Heart left ventricle (tissue), 16 donors: ENCODE measurements around the gene KRT35. TPM values are rescaled to one million over a fixed set of nuclear protein-coding genes. Genes with fewer than 3 reads are reported as not detected.

Experiments used
- ATAC-seq, 4 donors: fragments of 200-7000 bp; cut with Tn5 transposase; one replicate each; pipeline ENCODE4 v1.9.1; 2020 to 2022; ENCODE audit warnings: moderate library complexity in 4 of 4, mild to moderate bottlenecking in 3 of 4, moderate number of reproducible peaks in 1 of 4
- DNase-seq, 5 donors: peaks; one replicate each; pipeline ENCODE4 v3.0.0-alpha.2; 2020
- H3K27ac ChIP-seq, 12 donors: fragments of 200-600 bp; sonication (generic) in 4 of 12; one replicate each; pipeline versions ENCODE4 v1.5.0 to v1.8.0; 2016 to 2022; ENCODE audit warnings: mild to moderate bottlenecking in 2 of 12
- H3K27me3 ChIP-seq, 9 donors: fragments of 200-600 bp; sonication (generic) in 2 of 9; one replicate each; pipeline versions ENCODE4 v1.5.1 to v1.8.0; 2016 to 2022; ENCODE audit warnings: mild to moderate bottlenecking in 3 of 9
- H3K36me3 ChIP-seq, 9 donors: fragments of 200-600 bp; sonication (generic) in 2 of 9; one replicate each; pipeline versions ENCODE4 v1.5.0 to v1.8.0; 2018 to 2022; ENCODE audit warnings: mild to moderate bottlenecking in 2 of 9
- H3K4me1 ChIP-seq, 12 donors: fragments of 200-600 bp; sonication (generic) in 4 of 12; one replicate each; pipeline versions ENCODE4 v1.5.0 to v1.8.0; 2016 to 2022; ENCODE audit warnings: mild to moderate bottlenecking in 3 of 12
- H3K4me3 ChIP-seq, 12 donors: fragments of 200-600 bp; sonication (generic) in 4 of 12; one replicate each; pipeline versions ENCODE4 v1.5.0 to v1.8.0; 2017 to 2022; ENCODE audit warnings: mild to moderate bottlenecking in 9 of 12, moderate library complexity in 4 of 12
- H3K9me3 ChIP-seq, 12 donors: fragments of 200-600 bp; sonication (generic) in 4 of 12; one replicate each; pipeline versions ENCODE4 v1.5.0 to v1.8.0; 2016 to 2022; ENCODE audit warnings: mild to moderate bottlenecking in 1 of 12
- POLR2A ChIP-seq, 2 donors: fragments of 450-650 bp; IDR thresholded peaks; one replicate each; pipeline ENCODE4 v1.6.1; 2017; ENCODE audit warnings: antibody characterized with exemption in 2 of 2, mild to moderate bottlenecking in 2 of 2, moderate library complexity in 2 of 2
- WGBS, 4 donors: extraction: QIAGEN DNeasy Blood & Tissue Kit in 2 of 4; methylation state at CpG; one replicate each; pipeline versions ENCODE4 v1.1.5 to v1.1.7; 2013 to 2018; 5-methylcytosine and 5-hydroxymethylcytosine counted together
- intact Hi-C, 10 donors: fragments of 100-400 bp; cut with DNase I; formaldehyde crosslinking; loops; one replicate each; pipeline versions ENCODE4 v1.11.1 to v1.14.2; 2022
- polyA plus RNA-seq, 2 donors: library from polyadenylated mRNA; stranded (reverse); fragments of 200-250 nt; gene quantifications; one replicate each; pipeline ENCODE4 v1.2.3, GENCODE V29; 2013
- total RNA-seq, 9 donors: library from RNA; depleted of rRNA in 2 of 9; stranded (reverse); fragments of >200 nt in 2 of 9; fragmentation: NEBNext Ultra II Directional in 3 of 9; extraction: Animal tissue kit (Norgen Biotek cat#: 25700) in 3 of 9; gene quantifications; one replicate each; pipeline versions ENCODE4 v1.1.0 to v1.2.4, GENCODE V29; 2016 to 2023
- TF ChIP-seq, protein P1 (sequence below), 12 donors: fragments of 200-600 bp; sonication (generic) in 4 of 12; IDR thresholded peaks; one replicate each; pipeline versions ENCODE4 v1.5.0 to v1.8.0; 2018 to 2022; ENCODE audit warnings: antibody characterized with exemption in 12 of 12, mild to moderate bottlenecking in 5 of 12
- donor health status: ischemic (EF 13 %, LVEDD 7.1; RV severe dilation, severe dysfunction).
- donor health status: healthy with polysubstance abuse.
- donor health status: DM: no; HTN: yes; CAD: no.
- donor health status: DM: no; HTN: no; CAD: no.
- donor health status: ischemic (EF 25% LVEDD 6.9; RV normal size, moderate dysfunction).
- donor health status: ischemic (EF 25% LVEDD 5.7; RV mildly dilated, moderate dysfunction).
- donor health status: healthy.
- donor health status: DM: yes; HTN: yes; CAD: no.
- donor health status: ischemic (EF 35%, LVEDD 5.7; RV mildly dilated, moderate dysfunction).
- donor health status: nonischemic (EF 11% LVEDD 7.7; RV severe dilation, severe dysfunction).
- donor health status: DM: yes; HTN: yes; CAD: no.
- donor health status: PGD.
- donor health status: ischemic (EF 29% LVEDD 5.4; RV normal size, mild dysfunction).
- donor health status: nonischemic (EF 23%, LVEDD 6.1; RV moderate dilation, normal function).

Gene KRT35
- total and polyA plus RNA-seq, 11 donors = not detected

DNA sequence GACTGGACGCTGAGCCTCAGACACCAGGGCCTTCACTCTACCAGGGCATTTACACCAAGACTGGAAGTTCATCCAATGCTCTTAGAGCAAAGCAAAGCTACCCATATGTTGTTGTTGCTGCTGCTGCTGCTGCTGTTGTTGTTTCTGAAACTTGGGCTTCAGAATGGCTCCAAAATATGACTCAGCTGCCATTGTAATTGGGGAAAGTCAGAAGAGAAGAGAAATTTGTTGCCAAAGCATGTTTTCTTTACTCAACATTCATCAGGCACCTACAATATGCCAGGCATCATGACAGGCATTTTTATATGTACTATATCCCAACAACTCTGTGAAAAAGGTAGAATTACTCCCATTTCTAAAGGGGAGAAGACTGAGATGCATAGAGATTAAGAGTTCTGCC is 25.7 kb downstream of the KRT35 start:
- 76 to 100% (median 84%) methylated on average over 1 of the region's 1 CpG for whole genome bisulfite sequencing, 4 donors
- H3K4me1 ChIP-seq = no peaks in the 10 kb centered on the region
- peaks cover 0 to 18% (median 6%) of the 10 kb centered on the region in 9 donors for H3K27me3 ChIP-seq
- intact Hi-C loops = no loop called here
- no peak overlapping the region for H3K27ac ChIP-seq
- peaks cover 0 to 8% (median 0%) of the 10 kb centered on the region in 12 donors for H3K9me3 ChIP-seq
- no peak for TF ChIP-seq POLR2A (IDR thresholded peaks at IDR 0.05)
- TF ChIP-seq, protein P1, sequence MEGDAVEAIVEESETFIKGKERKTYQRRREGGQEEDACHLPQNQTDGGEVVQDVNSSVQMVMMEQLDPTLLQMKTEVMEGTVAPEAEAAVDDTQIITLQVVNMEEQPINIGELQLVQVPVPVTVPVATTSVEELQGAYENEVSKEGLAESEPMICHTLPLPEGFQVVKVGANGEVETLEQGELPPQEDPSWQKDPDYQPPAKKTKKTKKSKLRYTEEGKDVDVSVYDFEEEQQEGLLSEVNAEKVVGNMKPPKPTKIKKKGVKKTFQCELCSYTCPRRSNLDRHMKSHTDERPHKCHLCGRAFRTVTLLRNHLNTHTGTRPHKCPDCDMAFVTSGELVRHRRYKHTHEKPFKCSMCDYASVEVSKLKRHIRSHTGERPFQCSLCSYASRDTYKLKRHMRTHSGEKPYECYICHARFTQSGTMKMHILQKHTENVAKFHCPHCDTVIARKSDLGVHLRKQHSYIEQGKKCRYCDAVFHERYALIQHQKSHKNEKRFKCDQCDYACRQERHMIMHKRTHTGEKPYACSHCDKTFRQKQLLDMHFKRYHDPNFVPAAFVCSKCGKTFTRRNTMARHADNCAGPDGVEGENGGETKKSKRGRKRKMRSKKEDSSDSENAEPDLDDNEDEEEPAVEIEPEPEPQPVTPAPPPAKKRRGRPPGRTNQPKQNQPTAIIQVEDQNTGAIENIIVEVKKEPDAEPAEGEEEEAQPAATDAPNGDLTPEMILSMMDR (IDR thresholded peaks at IDR 0.05) = no peak
- DNase-seq (no peak), ATAC-seq (no peak)
- H3K36me3 ChIP-seq = no peaks in the 10 kb centered on the region
- no peak overlapping the region for H3K4me3 ChIP-seq

GRCh38 chr17:41453066-41453465 is 27.9 kb downstream of the KRT35 start:
- DNase-seq = no peak
- H3K4me1 ChIP-seq = no peaks in the 10 kb centered on the region
- no peaks in the 10 kb centered on the region for H3K36me3 ChIP-seq
- peaks cover 0 to 30% (median 5%) of the 10 kb centered on the region in 9 donors for H3K27me3 ChIP-seq
- no peak overlapping the region for H3K4me3 ChIP-seq
- no peak for ATAC-seq
- TF ChIP-seq, protein P1 (IDR thresholded peaks at IDR 0.05) = no peak
- no peak for TF ChIP-seq POLR2A (IDR thresholded peaks at IDR 0.05)
- intact Hi-C loops = no loop called here
- WGBS, 4 donors = 88 to 92% (median 89%) methylated on average over 3 of the region's 3 CpGs
- no peak overlapping the region for H3K27ac ChIP-seq
- peaks cover 0 to 8% (median 0%) of the 10 kb centered on the region in 12 donors for H3K9me3 ChIP-seq

- TF ChIP-seq, protein P1 (IDR thresholded peaks at IDR 0.05) = no peak
- TF ChIP-seq POLR2A (IDR thresholded peaks at IDR 0.05) = no peak
- Histone ChIP-seq H3K27me3 (peaks cover 0 to 35% (median 5%) of the 10 kb centered on the region in 9 donors), H3K36me3 (no peaks in the 10 kb centered on the region), H3K4me1 (no peaks in the 10 kb centered on the region), H3K27ac (no peak overlapping the region), H3K4me3 (no peak overlapping the region), H3K9me3 (peaks cover 0 to 8% (median 0%) of the 10 kb centered on the region in 12 donors)
- no peak for ATAC-seq
- intact Hi-C loops = no loop called here
- DNase-seq = no peak
- 53 to 61% (median 57%) methylated on average over 4 of the region's 4 CpGs for WGBS, 4 donors
Observed at GRCh38 chr17:41452281-41452680, 28.7 kb downstream of the KRT35 start.

- WGBS, 4 donors = 52 to 63% (median 56%) methylated on average over 2 of the region's 2 CpGs
- intact Hi-C loops = no loop called here
- Histone ChIP-seq H3K4me3 (no peak overlapping the region), H3K4me1 (no peaks in the 10 kb centered on the region), H3K9me3 (peaks cover 0 to 8% (median 0%) of the 10 kb centered on the region in 12 donors), H3K27ac (no peak overlapping the region), H3K36me3 (no peaks in the 10 kb centered on the region), H3K27me3 (peaks cover 0 to 39% (median 5%) of the 10 kb centered on the region in 9 donors)
- no peak for TF ChIP-seq POLR2A (IDR thresholded peaks at IDR 0.05)
- TF ChIP-seq, protein P1 (IDR thresholded peaks at IDR 0.05) = no peak
- no peak for DNase-seq
- ATAC-seq = no peak
Observed at GRCh38 chr17:41451154-41451728, 29.7 kb downstream of the KRT35 start.
